GM13976 (cell line): ENCODE results near the gene ACBD6.

ENCODE experiments used
- DNase-seq: peaks from one replicate; pipeline ENCODE4 v3.0.0; 2012; ENCODE audit warnings: low spot score
- in situ Hi-C: fragments of 300-500 bp; cut with MboI; formaldehyde crosslinking; loops from one replicate; pipeline ENCODE4 v1.12.0; 2022; ENCODE audit warnings: low sequenced_read_pairs, mixed read lengths, inconsistent platforms; ENCODE audit not compliant: unreplicated experiment
- TF ChIP-seq, protein P1 (sequence below): IDR thresholded peaks from 2 replicates; pipeline ENCODE4 v1.5.1; 2012; ENCODE audit warnings: borderline replicate concordance, mild to moderate bottlenecking; ENCODE audit not compliant: insufficient read depth; ENCODE audit errors: extremely low read depth, missing control alignments, control extremely low read depth

The ACBD6 gene

DNA sequence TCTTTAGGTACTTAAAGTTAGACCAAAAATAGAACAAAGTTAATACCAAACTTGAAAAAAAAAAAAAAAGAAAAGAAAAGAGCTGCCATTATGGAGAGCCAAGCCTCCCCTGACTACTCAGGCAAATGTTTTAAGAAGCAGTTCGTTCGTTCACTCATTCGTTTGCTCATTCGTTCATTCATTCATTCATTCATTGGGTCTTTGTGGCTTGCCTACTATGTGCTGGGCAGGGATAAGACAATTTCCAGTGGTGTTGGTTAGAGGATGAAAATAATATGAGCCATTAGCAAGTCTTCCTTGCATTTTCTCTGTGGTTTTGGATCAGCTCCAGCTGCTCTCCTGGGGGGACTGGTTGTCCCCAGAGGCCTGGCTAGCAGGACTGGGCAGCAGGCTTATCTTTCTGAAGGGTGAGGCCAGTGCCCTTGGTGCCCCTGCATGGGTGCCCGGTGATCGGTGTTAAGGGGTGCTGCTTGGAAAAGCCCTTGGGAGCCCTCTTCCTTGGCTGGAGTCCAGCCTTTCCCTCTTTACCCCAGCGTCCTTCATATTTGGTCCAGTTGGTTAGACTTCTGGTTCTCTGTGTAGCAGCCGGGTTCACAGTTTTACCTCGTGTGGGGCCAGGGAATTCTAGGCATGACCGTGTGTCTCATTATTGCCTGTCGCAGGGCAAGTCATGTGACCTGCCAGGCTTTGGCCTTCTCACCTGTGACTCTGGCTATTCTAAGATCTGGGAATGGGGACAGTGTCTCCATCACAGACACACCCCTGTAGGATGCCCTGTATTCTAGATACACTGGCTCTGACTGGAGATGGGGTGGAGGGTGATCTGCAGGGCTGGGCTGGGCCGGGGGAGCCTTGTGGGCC is 239.5 kb downstream of the ACBD6 start:
- no peak for DNase-seq
- TF ChIP-seq, protein P1, sequence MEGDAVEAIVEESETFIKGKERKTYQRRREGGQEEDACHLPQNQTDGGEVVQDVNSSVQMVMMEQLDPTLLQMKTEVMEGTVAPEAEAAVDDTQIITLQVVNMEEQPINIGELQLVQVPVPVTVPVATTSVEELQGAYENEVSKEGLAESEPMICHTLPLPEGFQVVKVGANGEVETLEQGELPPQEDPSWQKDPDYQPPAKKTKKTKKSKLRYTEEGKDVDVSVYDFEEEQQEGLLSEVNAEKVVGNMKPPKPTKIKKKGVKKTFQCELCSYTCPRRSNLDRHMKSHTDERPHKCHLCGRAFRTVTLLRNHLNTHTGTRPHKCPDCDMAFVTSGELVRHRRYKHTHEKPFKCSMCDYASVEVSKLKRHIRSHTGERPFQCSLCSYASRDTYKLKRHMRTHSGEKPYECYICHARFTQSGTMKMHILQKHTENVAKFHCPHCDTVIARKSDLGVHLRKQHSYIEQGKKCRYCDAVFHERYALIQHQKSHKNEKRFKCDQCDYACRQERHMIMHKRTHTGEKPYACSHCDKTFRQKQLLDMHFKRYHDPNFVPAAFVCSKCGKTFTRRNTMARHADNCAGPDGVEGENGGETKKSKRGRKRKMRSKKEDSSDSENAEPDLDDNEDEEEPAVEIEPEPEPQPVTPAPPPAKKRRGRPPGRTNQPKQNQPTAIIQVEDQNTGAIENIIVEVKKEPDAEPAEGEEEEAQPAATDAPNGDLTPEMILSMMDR, result no peak
- in situ Hi-C loops, result no loop called here

DNA sequence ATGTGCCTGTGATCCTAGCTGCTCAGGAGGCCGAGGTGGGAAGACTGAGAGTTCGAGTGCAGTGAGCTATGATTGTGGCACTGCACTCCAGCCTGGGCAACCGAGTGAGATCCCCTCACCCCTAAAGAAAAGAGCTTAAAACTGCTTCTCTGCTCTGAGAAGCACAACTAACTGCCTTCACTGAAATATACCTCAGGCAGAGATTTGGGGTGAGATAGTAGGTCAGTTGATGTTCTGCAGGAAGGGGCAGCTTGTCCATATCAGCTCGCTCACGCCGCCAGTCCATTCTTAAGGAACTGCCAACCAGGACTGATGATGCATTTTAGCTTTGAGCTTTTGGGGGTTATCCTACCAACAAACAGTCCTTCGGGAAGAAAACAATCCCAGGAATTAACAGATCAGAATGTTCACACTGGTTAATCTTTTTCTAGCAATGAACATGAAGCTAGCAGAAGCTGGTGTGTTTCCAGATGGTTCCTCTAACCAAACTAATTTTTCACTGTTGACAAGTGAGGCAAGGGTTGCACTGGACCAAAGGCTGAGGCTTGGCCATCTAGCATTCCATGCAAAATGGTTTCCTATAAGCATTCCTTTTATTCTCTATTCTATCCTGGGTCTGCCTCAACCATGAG is 240.7 kb downstream of the ACBD6 start:
- in situ Hi-C loops, result no loop called here
- TF ChIP-seq, protein P1, result no peak
- no peak for DNase-seq

DNA sequence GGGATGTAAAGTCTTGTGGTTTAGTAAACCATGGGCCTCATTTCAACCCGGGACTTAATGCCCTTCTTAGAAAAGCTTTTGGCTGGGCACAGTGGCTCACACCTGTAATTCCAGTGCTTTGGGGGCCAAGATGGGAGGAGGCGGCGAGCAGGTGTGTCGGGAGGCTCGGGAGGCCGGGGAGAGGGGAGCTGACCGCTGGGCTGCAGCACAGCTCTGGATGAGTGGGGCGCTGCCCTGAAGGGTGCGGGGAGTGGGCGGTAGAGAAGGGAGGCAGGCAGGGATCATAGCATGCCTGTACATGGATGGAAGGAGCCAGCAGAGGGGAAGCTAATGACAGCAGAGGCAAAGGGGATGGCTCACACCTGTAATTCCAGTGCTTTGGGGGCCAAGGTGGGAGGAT is 241.3 kb downstream of the ACBD6 start:
- in situ Hi-C loops, result no loop called here
- TF ChIP-seq, protein P1, result no peak
- no peak for DNase-seq

DNA sequence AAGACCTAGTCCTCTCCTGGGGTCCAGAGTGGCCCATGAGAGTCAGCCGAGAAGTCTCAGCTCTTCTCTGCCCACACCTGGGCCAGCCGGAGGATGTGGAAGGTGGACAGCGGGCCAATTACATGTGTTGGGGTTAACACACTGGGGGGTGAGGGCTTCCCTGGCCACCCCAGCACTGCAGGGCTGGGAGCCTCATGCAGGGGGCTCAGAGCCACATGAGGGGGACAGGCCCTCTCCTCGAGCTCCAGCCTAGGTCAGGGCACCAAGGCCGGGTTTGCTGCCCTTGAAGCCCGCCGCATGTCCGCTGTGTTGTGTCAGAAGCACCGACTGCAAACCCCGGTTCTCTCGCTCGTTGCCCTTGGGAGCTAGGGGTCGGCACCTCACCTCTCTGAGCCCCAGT is 241.8 kb downstream of the ACBD6 start:
- TF ChIP-seq, protein P1, result no peak
- DNase-seq, result no peak
- in situ Hi-C loops, result no loop called here

DNA sequence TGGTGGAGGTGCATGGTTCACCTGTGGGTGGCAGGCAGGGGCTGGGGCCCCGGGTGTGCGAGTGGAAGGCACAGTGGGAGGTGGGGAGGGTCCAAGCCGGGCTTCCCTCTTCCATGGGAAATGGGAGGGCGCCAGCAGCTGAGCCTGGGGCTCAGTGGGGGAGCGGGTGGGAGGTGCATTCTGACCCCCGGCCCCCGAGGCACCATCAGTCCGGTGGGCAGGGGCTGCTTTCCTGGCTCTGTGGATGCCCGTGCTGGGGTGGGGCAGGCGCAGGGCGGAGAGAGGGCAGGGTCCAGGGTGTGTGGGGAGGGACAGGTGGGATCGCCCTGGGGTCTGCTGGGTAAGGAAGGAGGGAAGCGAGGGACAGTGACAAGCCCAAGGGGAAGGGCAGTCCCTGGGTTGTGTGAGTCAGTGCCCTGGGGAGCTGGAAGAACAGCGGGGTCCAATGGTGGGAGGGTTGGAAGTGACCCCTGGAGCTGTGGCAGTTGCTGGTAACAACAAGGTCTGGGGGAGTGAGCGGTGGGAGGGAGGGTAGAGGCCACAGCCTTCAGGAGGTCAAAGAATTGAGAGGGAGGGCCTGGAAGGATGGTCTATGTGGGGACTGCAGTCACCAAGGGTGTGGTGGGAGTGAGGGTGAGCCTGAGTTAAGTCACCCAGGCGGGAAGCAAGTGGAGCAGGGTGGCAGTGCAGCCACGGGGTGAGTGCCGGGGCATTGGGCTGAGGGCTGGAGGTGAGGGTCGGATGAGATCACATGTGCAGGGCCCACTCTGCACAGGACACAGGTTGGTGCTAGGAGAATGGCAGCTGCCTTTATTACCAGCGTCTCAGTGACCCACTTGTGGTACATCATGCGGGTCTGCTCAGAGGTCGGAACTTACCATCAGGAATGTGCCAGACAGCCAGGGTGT is 242.7 kb downstream of the ACBD6 start:
- TF ChIP-seq, protein P1, result no peak
- DNase-seq, result no peak
- in situ Hi-C loops, result no loop called here

DNA sequence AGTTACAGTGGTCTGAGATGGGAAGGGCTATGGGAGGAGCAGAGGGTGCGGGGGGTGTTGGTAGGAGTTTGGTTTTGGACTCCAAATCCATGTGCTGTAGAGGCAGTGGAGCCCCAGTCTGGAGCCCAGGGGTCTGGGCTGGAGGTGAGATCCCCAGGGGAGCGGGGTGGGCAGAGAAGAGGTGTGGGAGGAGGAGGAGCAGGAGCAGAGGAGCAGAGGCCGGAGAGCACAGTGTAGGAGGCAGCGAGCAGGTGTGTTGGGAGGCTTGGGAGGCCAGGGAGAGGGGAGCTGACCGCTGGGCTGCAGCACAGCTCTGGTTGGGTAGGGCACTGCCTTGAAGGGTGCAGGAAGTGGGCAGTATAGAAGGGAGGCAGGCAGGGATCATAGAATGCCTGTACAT is 243.4 kb downstream of the ACBD6 start:
- DNase-seq, result no peak
- in situ Hi-C loops, result no loop called here
- TF ChIP-seq, protein P1, result no peak
